GM19025 (cell line): ENCODE measurements around the gene OCA2.
"Not testable (repeated sequence)": the region's sequence is repeated elsewhere in the genome, so short reads cannot be mapped to it uniquely, and the experiment has no call there.

Source experiments
- ATAC-seq: cut with Tn5 transposase; IDR thresholded peaks from one replicate; pipeline ENCODE4 v1.9.1; 2021; ENCODE audit warnings: mild to moderate bottlenecking, low read depth, moderate library complexity; ENCODE audit not compliant: unreplicated experiment

The OCA2 gene

DNA sequence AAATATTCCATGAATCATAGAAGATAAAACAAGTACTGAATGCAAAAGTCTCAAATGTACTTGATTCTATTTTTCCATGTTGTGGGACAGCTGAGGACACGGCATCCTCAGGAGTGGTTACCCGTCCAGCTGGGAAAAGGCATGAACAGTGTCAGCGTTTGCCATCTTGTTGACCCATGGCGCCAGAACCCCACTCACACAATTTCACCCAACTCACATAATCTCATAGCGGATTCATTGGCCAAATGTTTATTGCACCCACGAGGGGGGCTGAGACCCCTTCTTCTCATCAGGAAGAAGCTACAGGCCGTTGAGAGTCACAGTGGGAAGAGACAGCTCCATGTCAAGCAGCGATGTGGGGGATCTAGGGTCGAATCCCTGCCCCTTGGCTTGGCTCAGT, 72.9 kb downstream of the OCA2 start:
- ATAC-seq, result no peak

DNA sequence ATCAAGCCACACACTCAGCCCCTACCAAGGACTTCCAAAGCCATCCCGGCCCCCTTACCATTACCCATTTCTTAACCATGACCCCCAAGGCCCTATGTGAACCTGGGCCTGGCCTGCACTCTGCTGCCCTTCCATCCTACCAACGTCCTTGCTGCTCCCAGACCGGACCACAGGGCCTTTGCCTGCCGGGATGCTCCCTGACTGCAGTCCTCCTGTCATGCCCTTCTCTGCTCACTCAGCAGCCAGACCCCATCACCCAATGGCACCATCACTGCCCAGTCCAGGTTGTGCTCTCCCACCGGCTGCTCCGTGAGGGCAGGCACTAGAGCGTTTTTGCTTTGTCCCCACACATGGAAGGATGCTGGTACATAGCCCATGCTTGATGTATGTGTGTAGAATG, 73.7 kb downstream of the OCA2 start:
- no peak for ATAC-seq

DNA sequence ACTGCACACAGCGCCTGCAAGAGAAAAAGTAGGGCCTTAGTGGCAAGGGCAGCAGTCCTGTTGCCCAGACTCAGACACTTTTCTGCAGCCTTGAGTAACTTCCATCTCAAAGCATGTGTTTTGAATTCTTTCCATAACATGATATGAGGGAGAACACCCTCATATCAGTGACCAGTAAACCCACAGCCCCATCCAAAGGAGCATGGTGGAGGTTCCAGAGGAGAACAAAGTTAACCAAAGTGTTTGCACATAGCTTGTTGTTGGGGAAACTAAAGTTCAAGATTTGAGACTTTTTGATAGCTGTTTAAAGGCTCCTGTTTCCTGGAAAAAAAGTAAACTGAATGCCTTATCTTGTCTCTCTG, 74.2 kb downstream of the OCA2 start:
- no peak for ATAC-seq

DNA sequence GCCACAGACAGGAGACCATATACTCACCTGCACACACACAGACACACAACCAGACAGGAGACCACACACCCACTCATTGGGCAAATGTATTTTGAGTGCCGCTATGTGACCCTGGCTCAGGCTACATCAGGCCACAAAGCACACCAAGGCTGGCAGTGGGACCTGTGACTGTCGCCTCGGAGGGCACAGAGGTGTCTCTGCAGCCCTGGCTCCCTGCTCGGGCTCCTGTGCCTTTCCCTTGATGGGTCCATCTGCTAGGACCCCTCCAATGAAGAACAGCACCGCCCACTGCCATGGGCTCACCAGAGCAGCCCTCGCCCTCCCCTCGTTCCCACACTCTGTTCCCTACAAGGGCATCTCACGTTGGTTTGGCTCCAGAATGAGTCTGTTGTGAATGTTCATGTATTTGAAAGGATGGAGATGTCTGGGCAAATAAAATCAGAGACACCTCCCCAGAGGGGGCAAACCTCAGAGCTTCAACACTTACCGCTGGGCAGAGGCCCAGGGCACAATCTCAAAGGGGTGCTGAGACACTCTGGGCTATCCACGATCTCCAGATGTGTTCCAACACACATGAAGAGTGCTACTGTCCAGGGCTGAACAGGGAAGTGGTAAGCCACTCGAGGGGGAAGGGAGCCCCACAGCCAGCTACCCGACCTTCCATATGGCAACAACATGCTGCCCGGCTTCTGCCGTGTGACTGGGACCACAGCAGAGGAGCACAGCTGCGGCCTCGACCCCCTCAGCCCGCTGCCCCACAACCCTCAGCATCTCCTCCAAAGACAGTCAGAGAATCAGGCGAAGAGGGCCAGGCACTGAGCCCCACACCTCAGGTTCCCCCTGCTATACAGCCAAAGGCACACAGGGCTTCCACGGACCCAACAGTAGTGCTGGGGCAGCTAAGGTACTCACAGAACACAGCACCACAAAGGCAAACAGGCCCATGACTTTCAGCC, 74.9 kb downstream of the OCA2 start:
- ATAC-seq, result no peak

DNA sequence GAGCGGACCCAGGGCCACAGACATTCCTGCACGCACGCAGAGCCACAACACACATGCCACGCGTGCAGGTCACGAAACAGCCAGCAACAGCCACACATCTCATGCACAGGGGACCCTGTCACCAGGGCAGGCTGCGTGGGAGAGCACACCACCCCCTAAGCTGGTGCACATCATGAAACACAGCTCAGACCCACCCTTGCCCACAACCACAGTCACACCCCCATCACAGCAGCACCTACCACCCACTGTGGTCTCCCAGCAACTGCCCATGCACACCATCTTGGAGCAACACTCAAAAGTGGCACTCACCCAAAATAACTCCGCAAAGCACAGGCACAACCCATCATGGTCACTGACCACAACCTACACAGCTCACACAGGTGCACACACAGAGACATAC, 75.7 kb downstream of the OCA2 start:
- ATAC-seq, result no peak

DNA sequence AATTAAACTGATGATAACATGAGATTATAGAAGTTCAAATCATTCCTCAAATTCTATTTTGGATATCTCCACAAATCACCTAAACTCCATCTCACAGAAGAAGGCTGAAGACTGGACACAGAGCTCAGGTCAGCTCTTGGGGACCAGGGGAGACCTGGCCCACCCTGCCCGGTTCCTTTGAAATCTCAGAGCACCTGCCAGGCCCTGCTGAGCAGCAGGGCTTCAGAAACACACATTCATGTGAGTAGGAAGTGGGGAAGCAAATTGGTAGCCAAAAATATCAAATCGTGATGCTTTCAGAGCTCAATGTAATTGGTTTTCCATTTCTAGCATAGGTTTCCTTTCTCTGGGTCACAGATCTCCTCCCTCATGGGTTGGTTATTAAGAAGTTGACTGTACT, 76.2 kb downstream of the OCA2 start:
- ATAC-seq, result no peak

DNA sequence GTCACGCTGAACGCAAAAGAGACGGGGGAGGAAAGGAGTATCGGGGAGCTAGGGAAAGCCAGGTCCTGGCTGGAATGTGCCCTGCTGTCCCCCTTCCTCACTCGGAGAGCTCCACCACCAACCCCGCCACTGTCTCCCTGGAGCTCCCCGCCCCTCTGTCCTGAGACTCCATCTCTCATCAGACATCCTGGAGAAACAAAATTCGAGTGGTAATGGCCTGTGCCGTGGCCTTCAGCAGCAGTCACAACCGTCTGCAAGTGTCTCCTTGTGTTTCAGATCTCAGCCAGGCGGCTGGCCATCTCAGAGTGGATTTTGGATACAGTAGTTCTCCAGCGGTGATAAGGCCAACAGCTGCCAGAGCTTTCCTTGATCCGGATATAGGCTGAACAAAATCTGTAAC, 76.9 kb downstream of the OCA2 start:
- ATAC-seq, result no peak

DNA sequence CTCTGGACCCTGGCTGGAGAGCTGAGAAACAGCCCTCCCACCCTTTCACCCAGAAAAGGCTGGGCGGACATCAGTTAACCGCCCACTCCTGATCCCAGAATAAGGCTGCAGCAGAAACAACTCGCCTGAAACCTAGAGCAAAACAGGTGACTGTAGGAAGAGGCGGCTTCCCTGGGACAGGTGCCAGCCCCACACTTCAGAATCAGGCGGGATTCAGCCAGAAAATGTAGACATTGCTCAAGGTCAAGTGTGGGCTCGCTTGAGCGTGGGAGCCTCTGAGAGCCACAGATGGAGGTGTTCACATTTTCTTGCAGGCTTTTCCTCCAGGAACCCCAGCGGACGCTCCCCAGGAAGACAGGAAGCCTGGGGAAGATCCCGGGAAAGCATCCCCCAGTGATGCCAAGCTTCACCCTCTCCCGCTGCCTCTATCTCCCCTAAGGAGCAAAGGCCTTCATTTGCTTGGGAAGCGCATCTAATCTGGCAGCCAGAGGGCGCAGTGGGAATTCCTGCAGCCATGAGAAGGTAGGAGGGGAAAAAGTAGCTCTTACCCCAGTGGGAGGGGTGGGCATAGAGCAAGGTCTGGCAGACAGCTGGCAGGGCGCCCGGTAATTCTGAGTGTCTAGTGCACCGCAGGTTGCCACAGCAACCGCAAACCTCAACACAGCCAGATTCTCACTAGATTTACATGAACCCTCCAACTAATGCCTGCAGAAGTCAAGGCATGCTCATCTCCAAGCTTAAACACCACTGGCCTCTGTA, 77.7 kb downstream of the OCA2 start:
- ATAC-seq, result no peak

DNA sequence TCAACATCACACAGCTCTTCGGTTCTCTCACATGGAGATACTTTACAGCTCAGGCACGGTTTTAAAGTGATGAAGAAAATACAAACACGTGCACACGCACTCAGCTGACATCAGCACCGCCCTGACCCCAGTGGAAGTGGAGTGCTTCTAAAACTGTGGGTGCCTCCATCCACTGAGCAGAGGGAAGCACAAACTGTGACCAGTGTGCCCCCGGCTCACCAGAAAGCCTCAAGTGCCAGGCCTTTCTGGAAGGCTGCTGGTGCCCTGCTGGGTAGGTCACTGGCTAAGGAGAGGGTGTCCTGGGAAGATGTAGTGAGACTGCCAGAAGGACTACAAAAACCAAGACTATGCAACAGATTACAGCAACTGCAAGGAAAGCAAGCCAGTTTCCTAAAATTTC, 78.5 kb downstream of the OCA2 start:
- ATAC-seq, result no peak

DNA sequence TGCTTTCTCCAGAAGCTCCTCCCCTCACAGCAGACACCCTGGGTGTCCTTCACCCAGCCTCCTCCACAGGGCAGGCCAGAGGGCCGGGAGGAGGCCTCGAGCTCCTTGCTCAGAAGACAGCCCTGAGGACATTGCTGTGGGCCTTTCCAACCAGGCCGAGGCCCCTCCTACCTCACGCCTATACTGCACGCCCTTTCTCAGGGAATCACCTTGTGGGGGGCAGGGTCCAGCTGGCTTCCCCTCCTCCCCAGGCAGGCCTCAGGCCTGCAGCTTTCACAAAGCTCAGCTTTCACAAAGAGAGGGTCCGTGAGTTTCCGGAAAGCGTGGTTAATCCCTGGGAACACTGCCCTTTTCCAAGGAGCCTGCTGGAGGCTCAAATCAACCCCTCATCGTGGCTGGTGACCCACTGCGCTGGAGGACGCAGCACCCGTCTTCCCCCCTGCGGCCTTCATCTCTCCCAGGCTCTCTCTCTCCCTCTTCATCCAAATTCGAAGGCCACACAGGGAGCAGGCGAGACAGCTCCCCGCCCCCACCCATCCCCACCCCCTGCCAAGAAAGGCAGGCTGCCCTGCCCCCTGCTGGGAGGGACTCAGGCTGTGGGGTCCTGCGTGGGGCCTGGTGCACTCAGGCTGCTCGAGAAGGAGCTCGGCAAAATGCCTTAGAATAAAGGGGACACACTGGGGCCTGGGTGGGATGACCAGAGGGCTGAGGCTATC, 79.4 kb downstream of the OCA2 start:
- ATAC-seq, result no peak

DNA sequence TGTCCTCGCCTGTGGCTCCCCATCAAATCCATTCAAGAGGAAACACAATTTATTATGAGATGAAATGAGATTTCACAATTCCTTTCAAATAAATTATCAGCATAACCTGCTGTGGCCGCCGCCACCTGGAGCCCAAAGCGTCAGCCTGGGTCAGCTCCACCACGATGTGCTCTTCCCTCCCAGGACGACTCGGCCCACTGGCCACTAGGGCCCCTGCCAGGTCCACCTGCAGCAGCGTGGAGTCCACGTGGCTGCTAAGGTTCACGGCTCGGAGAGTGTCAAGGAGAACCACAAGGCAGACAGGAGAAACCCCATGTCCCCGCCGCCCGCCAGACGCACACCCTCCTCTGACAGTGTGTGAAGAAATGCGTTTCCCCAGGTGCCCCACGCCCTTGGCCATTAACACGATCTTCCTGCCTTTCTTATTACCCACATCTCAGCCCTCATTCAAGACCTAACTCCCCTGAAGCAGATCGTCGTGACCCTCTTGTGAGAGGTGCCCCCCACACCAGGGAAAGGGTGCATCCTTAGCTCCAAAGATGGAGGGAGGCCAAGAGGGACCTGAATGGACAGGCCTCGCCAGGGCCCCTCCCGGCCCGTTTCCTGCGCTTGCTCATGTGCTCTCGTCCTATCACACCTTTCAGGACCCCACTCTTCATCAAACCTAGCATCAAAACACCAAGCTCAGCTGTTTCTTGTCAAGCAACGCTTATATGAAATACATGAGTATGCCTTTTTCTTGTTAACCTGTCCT, 80.6 kb downstream of the OCA2 start:
- ATAC-seq, result no peak

DNA sequence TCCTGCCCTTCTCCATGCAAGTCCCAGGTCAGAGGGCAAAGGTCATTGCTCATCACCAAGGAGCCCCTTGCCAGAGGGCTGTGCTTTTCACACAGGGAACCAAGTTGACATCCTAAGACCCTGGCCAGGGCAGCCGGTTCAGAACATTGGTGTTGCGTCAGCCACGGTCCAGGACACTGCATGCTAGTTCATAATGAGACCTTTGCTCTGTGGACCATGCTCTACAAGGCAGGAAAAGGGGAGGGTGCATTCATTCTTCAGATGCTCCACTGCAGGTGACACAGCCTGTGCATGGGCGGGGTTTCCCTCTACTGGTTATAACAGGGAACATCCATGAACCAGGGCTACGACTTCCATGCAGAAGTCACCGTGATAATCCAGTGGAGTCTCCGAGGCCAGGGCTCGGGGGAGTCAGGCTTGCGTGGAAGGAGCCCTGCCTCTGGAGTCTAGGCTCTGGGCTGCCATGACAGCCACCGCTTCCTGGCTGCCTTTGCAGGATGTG, 81.6 kb downstream of the OCA2 start:
- ATAC-seq, result no peak

DNA sequence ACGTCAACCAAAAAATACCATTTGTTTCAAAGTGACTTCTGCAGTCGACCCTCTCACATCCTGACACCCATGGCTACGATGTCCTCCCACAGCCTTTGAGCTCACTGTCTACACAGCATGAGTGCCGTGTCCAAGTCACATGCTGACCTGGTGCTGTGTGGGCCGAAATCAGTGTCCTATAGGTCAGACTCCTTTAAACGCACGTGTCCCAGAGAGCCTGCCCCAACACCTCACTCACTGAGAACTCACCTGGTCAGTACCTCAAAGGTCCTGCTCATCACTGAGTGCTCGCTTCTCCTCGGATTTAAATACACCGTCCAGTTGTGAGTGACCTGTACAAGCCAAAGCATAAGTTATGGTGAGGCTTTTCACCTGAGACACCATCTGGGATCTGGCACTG, 83.3 kb downstream of the OCA2 start:
- ATAC-seq, result no peak

DNA sequence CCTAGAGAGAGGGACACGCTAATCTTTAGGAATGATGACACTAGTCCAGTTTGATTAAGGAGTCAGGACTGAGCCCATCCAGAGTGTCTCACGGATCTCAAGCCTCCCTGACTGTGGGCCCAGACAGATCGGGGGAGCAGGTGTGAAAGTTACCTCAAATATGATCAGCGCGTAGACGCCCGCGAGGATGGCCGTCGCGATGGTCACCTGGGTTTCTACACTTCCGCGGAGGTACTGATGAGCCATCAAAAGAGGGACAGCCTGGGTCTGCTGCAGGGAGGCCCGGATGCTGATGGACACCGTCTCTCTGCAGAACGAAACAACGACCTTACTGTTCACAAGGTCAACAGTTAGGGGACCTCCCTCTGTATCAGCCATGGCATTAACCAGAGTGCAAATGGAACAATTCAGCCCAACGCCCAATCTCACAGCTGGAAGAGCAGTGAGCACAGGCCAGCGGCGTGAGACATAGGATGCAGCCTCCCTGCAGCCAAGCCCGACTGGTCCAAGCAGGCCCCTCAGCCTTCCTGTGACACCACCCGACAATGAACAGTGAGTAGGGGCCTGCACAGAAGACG, 84.4 kb downstream of the OCA2 start:
- ATAC-seq, result no peak

DNA sequence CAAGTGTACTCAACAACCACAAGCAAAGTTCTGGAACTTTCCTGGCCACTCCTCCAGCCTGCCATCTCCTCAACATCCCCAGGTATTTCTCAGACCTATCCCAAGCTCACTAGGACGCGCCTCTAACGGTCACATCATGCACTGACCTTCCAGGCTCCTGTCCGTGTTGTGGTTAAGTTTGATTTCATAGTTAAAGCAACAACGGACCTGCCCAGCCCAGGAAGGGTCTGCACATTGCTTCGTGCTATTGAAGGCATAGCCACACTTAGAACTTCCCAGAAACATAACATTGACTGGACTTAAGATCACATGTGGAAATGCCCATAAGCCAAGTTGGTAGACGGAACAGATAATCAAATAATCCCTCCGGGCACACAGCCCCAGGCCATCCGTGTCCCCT, 85.1 kb downstream of the OCA2 start:
- no peak for ATAC-seq

DNA sequence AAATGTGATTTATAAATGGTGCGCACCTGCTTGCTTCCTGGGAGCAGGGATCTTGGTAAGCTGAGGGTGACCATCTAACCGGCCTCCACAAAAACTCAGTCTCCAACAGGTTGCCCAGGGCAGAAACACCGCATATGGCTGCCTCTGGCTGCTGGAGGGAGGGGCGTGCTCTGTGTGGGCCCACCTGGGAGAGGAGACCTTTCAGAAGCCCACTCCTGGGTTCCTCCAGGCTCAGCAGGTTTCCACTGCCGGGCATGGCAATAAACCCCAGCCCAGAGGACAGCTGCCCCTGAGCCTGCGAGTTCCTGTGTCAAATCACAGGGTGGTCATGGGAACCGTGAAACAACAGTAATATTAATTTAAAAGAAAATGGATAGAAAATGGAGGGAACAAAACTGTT, 85.6 kb downstream of the OCA2 start:
- ATAC-seq, result no peak

DNA sequence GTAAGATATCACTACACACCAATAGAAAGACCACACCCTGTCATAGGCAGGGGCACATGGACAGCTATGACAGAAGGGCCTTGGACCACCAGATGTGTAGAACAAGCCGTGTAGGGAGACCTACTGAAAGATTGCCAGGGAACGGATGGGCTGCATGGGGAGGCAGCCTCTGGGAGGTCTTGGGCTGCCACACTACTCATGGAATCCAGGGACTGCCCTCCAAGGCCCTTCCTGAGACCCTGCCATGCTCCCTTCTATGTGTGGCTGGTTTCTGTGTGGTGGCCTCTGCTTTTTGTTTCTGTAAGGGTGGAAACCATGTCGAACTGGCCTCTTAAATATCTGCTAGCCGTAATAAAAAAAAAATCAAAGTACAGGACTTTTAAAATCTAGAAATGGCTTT, 86.9 kb downstream of the OCA2 start:
- no peak for ATAC-seq

DNA sequence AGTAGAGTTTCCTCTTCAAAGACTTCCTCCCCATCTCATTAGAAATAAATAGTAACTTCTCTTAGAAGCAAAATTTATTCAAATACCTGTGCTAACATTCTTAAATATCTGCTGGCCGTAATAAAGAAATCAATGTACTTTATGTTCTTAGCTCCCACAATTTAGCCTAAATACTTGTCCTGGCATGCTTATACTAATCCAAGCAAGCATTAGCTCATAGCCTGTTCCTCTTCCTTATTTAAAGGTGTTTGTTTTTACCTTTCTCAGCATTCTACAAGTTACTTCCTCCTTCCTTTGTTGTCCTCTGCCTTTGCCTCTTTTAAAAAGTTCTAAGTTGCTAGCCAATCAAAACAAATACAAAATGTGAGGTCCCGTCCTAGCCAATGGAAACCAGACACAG, 90.9 kb downstream of the OCA2 start:
- not testable (repeated sequence) for ATAC-seq

DNA sequence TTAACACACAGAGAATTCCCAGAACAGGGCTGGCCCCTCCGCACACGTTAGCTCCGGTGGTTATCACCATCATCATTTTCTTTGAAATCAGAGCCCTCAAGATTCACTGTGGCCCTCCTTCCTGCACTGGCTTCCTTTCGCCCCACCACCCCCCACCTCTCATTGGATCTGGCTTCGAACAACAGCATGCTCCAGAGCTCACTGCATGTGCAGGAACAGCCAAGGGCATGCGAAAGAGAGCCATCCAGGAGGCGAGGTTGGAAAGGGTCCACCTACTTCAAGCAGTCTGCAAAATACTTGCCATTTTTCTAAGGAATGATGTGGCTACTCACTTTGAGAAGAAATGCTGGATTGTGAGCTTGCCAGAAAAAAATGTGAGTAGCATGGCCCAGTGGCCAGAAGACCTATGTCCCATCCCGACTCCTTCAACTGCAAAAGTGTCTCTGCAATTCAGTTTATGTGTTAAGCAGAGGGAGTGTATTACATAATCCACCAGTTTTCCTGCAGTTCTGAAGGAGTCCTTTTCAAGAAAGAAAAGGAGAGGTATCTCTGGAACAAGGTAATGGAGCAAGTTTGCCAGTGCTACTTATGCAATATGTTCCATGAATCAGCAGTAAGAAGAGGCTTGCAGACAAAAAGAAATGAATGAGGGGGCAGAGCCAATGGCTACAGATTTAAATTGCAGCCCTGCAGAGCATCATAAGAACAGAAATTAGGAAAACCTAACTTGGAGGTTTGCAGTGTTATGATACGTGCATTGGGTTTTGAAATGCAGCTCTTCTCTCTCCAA, 92.8 kb downstream of the OCA2 start:
- ATAC-seq, result no peak
